Measurements from ENCODE around the gene SPG21. TPM values are rescaled to one million over a fixed set of nuclear protein-coding genes. Genes with fewer than 3 reads are reported as not detected.
A peak's percentile ranks its signal among the peaks of the same experiment; 100 is the strongest.

SPG21 gene, protein sequence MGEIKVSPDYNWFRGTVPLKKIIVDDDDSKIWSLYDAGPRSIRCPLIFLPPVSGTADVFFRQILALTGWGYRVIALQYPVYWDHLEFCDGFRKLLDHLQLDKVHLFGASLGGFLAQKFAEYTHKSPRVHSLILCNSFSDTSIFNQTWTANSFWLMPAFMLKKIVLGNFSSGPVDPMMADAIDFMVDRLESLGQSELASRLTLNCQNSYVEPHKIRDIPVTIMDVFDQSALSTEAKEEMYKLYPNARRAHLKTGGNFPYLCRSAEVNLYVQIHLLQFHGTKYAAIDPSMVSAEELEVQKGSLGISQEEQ
- total RNA-seq (10 to 100 TPM; 38.2 to 63.6 (median 48.7) TPM), polyA plus RNA-seq (10 to 100 TPM; 34.9 to 70.3 TPM)
- long read RNA-seq, donor 1, transcript SPG21-201 (9 exons, 1,822 nt), result major isoform, 60 of 71 reads
- long read RNA-seq, donor 1, partial matches to known transcripts, result 1 of 71 reads
- long read RNA-seq, donor 1, other reads (novel, unspliced or antisense), result 9 of 71 reads
- long read RNA-seq, donor 2, transcript SPG21-201 (9 exons, 1,822 nt), result major isoform, 62 of 80 reads
- long read RNA-seq, donor 2, partial matches to known transcripts, result 4 of 80 reads
- long read RNA-seq, donor 2, other reads (novel, unspliced or antisense), result 11 of 80 reads
- long read RNA-seq, donor 3, transcript SPG21-201 (9 exons, 1,822 nt), result major isoform, 63 of 76 reads
- long read RNA-seq, donor 3, partial matches to known transcripts, result 4 of 76 reads
- long read RNA-seq, donor 3, other reads (novel, unspliced or antisense), result 8 of 76 reads

DNA sequence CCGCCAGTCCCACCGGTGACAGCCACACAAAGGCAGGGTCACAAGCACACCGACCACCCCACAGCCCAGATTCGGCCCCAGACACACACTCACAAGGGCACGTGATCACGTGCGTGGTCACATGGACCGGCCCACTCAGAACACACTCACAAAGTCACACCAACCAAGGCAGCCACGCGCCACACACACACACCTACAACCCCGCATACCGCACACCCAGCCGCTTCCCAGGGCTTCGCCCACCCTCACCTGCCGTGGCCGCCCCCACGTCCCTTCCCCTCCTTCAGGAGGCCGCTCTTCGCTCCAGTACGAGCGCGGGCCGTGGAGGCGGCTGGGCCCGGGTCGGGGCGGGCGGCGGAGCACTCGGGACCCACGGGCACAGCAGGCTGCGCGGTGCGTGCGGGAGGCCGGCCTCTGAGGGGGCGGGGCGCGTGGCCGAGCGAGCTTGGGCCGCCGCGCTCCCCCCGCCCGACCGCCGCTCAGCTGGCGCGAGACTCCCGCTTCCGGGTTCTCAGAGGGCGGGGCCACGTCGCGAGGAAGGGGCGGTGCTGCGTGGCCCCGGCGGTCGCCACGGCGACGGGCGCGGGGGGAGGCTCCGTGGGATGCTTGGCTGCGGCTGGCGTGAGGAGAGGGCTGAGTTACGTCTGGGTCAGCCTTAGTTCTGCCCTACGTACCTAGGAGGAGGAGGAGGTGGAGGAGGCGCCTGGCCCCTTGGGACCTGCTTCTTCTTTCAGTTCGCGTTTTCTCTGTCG lies at the start of gene SPG21:
Gene SPG21 (minus strand): TSS at position 499 of the 752 bp plus-strand sequence. CDS start 6,345 bp downstream, outside the sequence.
- Histone ChIP-seq H3K27ac (peak within 1 kb of the TSS; percentile 77 to 96 (median 92)), H3K27me3 (no peaks in the 10 kb centered on the region), H3K36me3 (peaks cover 0 to 5% (median 0%) of the 10 kb centered on the region in 9 donors), H3K4me3 (peak within 1 kb of the TSS; percentile 84 to 99 (median 92)), H3K9me3 (no peaks in the 10 kb centered on the region), H3K4me1 (peaks cover 0 to 50% (median 19%) of the 10 kb centered on the region in 12 donors)
- 0 to 1% (median 0%) methylated on average over 37 to 75 of the region's 75 CpGs for WGBS, 4 donors
- intact Hi-C loops (cut with DNase I), result loop anchor here in 2 of 10 donors (1.0 to 5.0 kb wide), 2 partner anchors 40 to 147 kb away; partner anchors contain the start of genes MTFMT (in 1 of the 2) and PLEKHO2 (in 1 of the 2)
- DNase-seq (peak; percentile 94 to 97 (median 95)), ATAC-seq (peak; percentile 87 to 98 (median 96))
- TF ChIP-seq, protein P1, sequence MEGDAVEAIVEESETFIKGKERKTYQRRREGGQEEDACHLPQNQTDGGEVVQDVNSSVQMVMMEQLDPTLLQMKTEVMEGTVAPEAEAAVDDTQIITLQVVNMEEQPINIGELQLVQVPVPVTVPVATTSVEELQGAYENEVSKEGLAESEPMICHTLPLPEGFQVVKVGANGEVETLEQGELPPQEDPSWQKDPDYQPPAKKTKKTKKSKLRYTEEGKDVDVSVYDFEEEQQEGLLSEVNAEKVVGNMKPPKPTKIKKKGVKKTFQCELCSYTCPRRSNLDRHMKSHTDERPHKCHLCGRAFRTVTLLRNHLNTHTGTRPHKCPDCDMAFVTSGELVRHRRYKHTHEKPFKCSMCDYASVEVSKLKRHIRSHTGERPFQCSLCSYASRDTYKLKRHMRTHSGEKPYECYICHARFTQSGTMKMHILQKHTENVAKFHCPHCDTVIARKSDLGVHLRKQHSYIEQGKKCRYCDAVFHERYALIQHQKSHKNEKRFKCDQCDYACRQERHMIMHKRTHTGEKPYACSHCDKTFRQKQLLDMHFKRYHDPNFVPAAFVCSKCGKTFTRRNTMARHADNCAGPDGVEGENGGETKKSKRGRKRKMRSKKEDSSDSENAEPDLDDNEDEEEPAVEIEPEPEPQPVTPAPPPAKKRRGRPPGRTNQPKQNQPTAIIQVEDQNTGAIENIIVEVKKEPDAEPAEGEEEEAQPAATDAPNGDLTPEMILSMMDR (IDR thresholded peaks at IDR 0.05), result no peak
- TF ChIP-seq POLR2A (IDR thresholded peaks at IDR 0.05), result peak in 1 of 2 donors; percentile 75

DNA sequence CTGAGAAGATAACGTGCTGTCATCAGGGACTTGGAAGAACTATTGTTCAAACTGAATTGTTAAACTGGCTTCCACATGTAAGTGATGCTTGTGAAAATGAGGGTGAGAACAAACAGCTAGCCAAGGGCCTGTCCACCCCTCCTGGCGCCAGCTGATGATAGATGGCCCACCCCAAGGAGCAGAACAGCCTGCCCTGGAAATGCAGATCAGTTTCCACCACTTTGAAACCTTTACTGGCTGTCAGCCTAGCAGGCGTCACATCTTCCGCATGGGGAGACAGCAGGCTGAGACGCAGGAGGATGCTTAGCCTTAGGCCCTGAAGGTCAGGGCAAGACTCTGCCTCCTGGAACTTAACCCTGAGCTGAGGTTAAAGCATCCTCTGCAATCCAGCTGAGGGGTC lies 49.1 kb upstream of the SPG21 start:
- H3K9me3 ChIP-seq, result no peaks in the 10 kb centered on the region
- H3K27me3 ChIP-seq, result no peaks in the 10 kb centered on the region
- no peak overlapping the region for H3K4me3 ChIP-seq
- TF ChIP-seq POLR2A (IDR thresholded peaks at IDR 0.05), result no peak
- TF ChIP-seq, protein P1 (IDR thresholded peaks at IDR 0.05), result no peak
- 69 to 77% (median 73%) methylated on average over 3 to 5 of the region's 5 CpGs for WGBS, 4 donors
- H3K27ac ChIP-seq, result no peak overlapping the region
- ATAC-seq (no peak), DNase-seq (no peak)
- H3K4me1 ChIP-seq, result peaks cover 0 to 10% (median 0%) of the 10 kb centered on the region in 12 donors
- intact Hi-C loops (cut with DNase I), result loop anchor here in 4 of 10 donors (10.0 kb wide), 3 partner anchors 46 to 256 kb away; partner anchors contain the start of gene RNU5A-1 (in 1 of the 4)
- no peaks in the 10 kb centered on the region for H3K36me3 ChIP-seq

- Histone ChIP-seq H3K36me3 (no peaks in the 10 kb centered on the region), H3K4me3 (no peak overlapping the region), H3K4me1 (peaks cover 0 to 14% (median 0%) of the 10 kb centered on the region in 12 donors), H3K9me3 (no peaks in the 10 kb centered on the region), H3K27me3 (no peaks in the 10 kb centered on the region), H3K27ac (no peak overlapping the region)
- ATAC-seq (no peak), DNase-seq (no peak)
- intact Hi-C loops (cut with DNase I), result loop anchor here in 4 of 10 donors (10.0 kb wide), 3 partner anchors 46 to 256 kb away; partner anchors contain the start of gene RNU5A-1 (in 1 of the 4)
- 91 to 96% (median 94%) methylated on average over 3 of the region's 3 CpGs for WGBS, 4 donors
- TF ChIP-seq POLR2A (IDR thresholded peaks at IDR 0.05), result no peak
- TF ChIP-seq, protein P1 (IDR thresholded peaks at IDR 0.05), result no peak
These were observed 48.7 kb upstream of the SPG21 start for GRCh38 chr15:65038428-65038827.
